ENCODE measurements around the gene MACROD2.

MACROD2 gene

DNA sequence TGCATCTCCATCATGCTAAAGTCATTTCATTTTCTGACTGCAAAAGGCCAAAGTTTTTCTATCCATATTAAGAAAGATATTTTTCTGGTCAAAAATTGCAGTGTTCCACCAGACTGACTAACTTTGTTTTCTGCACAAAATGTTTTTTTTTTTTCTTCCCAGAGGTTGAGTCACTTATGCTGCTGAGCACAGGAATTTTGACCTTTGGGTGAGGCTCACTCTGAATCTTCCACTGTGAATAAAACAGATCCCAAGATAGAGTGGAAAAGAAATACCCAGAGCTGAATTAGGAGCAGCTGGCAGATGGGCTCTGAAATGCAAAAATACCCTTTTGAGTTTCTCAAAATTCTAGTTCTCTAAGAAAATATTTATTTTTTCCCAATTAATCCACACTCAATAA lies 1581.1 kb downstream of the MACROD2 start:
- Histone ChIP-seq H3K9me2 (replicated peaks; ENCODE audit: insufficient read depth, low read length) (no peaks in the 10 kb centered on the region; the same call in 1 of the 2 replicates), H3K27ac (ENCODE audit: low read depth, low read length) (no peak overlapping the region), H3K27me3 (ENCODE audit: low read length) (no peaks in the 10 kb centered on the region), H3K4me2 (ENCODE audit: low read depth, low read length, poor library complexity, severe bottlenecking) (no peak overlapping the region), H4K20me1 (ENCODE audit: low read depth, low read length) (no peaks in the 10 kb centered on the region), H3K9me3 (ENCODE audit: insufficient read depth, low read length) (no peaks in the 10 kb centered on the region), H3K9ac (ENCODE audit: low read length) (no peak overlapping the region), H2AFZ (ENCODE audit: low read depth, low read length, severe bottlenecking) (no peak overlapping the region), H3K36me3 (ENCODE audit: low read length) (no peaks in the 10 kb centered on the region), H3F3A (ENCODE audit: insufficient read depth) (no peaks in the 10 kb centered on the region), H3K79me2 (ENCODE audit: insufficient read depth, low read length) (no peaks in the 10 kb centered on the region), H3K4me3 (ENCODE audit: insufficient read depth, low read length, poor library complexity, severe bottlenecking) (no peak overlapping the region)
- TF ChIP-seq, protein P1, sequence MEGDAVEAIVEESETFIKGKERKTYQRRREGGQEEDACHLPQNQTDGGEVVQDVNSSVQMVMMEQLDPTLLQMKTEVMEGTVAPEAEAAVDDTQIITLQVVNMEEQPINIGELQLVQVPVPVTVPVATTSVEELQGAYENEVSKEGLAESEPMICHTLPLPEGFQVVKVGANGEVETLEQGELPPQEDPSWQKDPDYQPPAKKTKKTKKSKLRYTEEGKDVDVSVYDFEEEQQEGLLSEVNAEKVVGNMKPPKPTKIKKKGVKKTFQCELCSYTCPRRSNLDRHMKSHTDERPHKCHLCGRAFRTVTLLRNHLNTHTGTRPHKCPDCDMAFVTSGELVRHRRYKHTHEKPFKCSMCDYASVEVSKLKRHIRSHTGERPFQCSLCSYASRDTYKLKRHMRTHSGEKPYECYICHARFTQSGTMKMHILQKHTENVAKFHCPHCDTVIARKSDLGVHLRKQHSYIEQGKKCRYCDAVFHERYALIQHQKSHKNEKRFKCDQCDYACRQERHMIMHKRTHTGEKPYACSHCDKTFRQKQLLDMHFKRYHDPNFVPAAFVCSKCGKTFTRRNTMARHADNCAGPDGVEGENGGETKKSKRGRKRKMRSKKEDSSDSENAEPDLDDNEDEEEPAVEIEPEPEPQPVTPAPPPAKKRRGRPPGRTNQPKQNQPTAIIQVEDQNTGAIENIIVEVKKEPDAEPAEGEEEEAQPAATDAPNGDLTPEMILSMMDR (IDR thresholded peaks at IDR 0.05; ENCODE audit: insufficient read depth, low read length, poor library complexity, severe bottlenecking) = no peak
- TF ChIP-seq EZH2phosphoT487 (conservative IDR thresholded peaks at IDR 0.05; ENCODE audit: low read length) = no peak

DNA sequence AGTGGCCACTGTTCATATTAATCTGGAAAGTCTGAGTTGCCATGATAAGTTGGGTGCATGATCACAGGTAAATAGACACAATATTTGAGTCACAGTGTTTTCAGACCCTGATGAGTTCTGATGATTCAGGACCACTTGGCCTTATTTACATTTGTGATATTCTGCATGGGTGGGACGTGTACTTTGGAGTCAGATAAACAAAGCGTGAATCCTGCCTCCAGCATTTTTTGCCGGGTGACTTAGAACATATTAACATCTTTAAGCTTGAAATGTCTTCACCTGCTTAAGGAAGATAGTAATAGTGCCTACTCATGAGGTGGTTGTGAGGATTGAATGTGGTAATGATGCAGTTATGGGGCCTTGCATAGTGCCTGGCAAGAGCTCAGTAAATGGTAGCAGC lies 1582.8 kb downstream of the MACROD2 start:
- no peaks in the 10 kb centered on the region for H3K36me3 ChIP-seq (ENCODE audit: low read length)
- no peaks in the 10 kb centered on the region; the same call in 1 of the 2 replicates for H3K9me2 ChIP-seq (replicated peaks; ENCODE audit: insufficient read depth, low read length)
- H3K4me3 ChIP-seq (ENCODE audit: insufficient read depth, low read length, poor library complexity, severe bottlenecking) = no peak overlapping the region
- no peaks in the 10 kb centered on the region for H3K79me2 ChIP-seq (ENCODE audit: insufficient read depth, low read length)
- H3K4me2 ChIP-seq (ENCODE audit: low read depth, low read length, poor library complexity, severe bottlenecking) = no peak overlapping the region
- no peak overlapping the region for H3K27ac ChIP-seq (ENCODE audit: low read depth, low read length)
- H3K27me3 ChIP-seq (ENCODE audit: low read length) = no peaks in the 10 kb centered on the region
- TF ChIP-seq, protein P1 (IDR thresholded peaks at IDR 0.05; ENCODE audit: insufficient read depth, low read length, poor library complexity, severe bottlenecking) = no peak
- no peak for TF ChIP-seq EZH2phosphoT487 (conservative IDR thresholded peaks at IDR 0.05; ENCODE audit: low read length)
- H3K9ac ChIP-seq (ENCODE audit: low read length) = no peak overlapping the region
- no peaks in the 10 kb centered on the region for H3F3A ChIP-seq (ENCODE audit: insufficient read depth)
- no peaks in the 10 kb centered on the region for H4K20me1 ChIP-seq (ENCODE audit: low read depth, low read length)
- no peaks in the 10 kb centered on the region for H3K9me3 ChIP-seq (ENCODE audit: insufficient read depth, low read length)
- H2AFZ ChIP-seq (ENCODE audit: low read depth, low read length, severe bottlenecking) = no peak overlapping the region

DNA sequence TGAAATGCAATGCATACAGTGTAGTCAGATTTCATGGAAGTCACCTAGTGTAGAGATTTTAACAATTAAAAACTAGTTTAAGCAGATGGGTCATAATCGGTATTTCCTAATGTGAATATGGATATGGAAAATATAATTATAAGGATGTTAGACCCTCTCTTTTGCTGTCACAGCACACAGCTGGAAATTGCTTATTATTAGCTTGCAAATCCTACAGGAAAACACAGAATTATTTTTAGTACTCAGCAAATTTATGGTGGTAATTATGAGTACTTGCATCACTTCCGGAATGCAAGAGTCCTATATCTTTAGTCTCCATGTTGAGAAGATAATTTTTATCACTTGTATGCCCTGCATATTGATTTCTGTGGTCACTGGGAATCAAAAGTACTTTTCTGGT lies 1584.4 kb downstream of the MACROD2 start:
- TF ChIP-seq, protein P1 (IDR thresholded peaks at IDR 0.05; ENCODE audit: insufficient read depth, low read length, poor library complexity, severe bottlenecking) = no peak
- TF ChIP-seq EZH2phosphoT487 (conservative IDR thresholded peaks at IDR 0.05; ENCODE audit: low read length) = no peak
- Histone ChIP-seq H3K9ac (ENCODE audit: low read length) (no peak overlapping the region), H3K27ac (ENCODE audit: low read depth, low read length) (no peak overlapping the region), H4K20me1 (ENCODE audit: low read depth, low read length) (no peaks in the 10 kb centered on the region), H3F3A (ENCODE audit: insufficient read depth) (no peaks in the 10 kb centered on the region), H3K4me2 (ENCODE audit: low read depth, low read length, poor library complexity, severe bottlenecking) (no peak overlapping the region), H3K79me2 (ENCODE audit: insufficient read depth, low read length) (no peaks in the 10 kb centered on the region), H3K9me2 (replicated peaks; ENCODE audit: insufficient read depth, low read length) (no peaks in the 10 kb centered on the region; the same call in 1 of the 2 replicates), H3K27me3 (ENCODE audit: low read length) (no peaks in the 10 kb centered on the region), H3K4me3 (ENCODE audit: insufficient read depth, low read length, poor library complexity, severe bottlenecking) (no peak overlapping the region), H3K36me3 (ENCODE audit: low read length) (no peaks in the 10 kb centered on the region), H2AFZ (ENCODE audit: low read depth, low read length, severe bottlenecking) (no peak overlapping the region), H3K9me3 (ENCODE audit: insufficient read depth, low read length) (no peaks in the 10 kb centered on the region)
